Activated CD8-positive, alpha-beta memory T cell treated with anti-CD3 and anti-CD28 coated beads for 4 hours (primary cell): ENCODE data around the gene PNMA8C.
"Not testable (repeated sequence)": the region's sequence is repeated elsewhere in the genome, so short reads cannot be mapped to it uniquely, and the experiment has no call there.

Source experiments
- DNase-seq, 2 donors: peaks; one replicate each; pipeline ENCODE4 v3.0.0-alpha.2; 2020; ENCODE audit warnings: low read depth in 2 of 2

PNMA8C gene

DNA sequence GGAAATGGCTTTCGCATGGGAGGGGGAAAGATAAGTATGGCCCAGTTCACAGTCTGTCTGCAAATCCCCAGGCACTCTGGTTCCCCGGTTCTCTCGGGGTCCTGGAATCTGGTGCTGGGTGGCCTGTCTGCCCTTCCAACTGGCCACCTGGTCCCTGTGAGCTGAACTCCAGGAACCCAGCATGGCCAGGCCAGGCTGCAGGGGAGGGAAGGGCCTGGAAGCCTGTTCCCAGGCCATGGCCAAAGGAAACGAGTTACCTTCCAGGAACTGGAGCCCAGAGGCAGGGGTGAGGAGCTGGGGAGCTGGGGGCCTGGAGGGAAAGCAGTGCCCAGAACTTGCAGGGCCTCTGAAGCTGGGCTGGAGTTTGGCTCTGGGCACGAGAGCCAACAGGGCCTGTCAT lies 19.1 kb upstream of the PNMA8C start:
- no peak for DNase-seq

GRCh38 chr19:46447006-46447405 lies 18.3 kb upstream of the PNMA8C start:
- DNase-seq: no peak

- DNase-seq: no peak
These were observed 17.3 kb upstream of the PNMA8C start for GRCh38 chr19:46446021-46446420.

DNA sequence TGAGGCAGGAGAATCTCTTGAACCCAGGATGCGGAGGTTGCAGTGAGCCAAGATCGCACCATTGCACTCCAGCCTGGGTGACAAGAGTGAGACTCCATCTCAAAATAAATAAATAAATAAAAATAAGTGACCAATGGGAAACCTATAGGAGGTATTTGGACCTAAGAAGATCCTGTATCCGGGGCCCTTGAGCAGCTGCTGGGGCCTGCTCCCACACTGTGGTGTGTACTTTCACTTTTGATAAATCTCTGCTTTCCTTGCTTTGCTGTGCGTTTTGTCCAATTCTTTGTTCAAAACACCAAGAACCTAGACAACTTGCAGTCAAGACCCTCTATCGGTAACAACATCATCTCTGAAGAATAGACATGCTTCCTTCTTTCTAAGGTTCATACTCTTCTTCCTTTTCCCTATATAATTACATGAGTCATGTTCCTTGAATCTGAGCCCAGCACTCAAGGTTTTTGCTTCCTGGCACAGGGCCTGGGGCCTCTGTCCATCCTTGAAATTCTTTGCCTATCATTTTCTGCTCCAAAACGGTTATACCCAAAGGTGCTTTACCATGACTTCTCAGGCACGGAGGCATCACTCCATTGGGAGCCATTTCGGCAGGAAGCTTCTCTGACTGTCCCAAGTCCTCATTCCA lies 14.2 kb upstream of the PNMA8C start:
- DNase-seq: no peak

GRCh38 chr19:46441866-46442265 lies 13.1 kb upstream of the PNMA8C start:
- no peak for DNase-seq

- not testable (repeated sequence) for DNase-seq
These were observed 7.0 kb upstream of the PNMA8C start for GRCh38 chr19:46435689-46436088.

- DNase-seq: no peak
These were observed 6.3 kb upstream of the PNMA8C start for GRCh38 chr19:46435009-46435408.

DNA sequence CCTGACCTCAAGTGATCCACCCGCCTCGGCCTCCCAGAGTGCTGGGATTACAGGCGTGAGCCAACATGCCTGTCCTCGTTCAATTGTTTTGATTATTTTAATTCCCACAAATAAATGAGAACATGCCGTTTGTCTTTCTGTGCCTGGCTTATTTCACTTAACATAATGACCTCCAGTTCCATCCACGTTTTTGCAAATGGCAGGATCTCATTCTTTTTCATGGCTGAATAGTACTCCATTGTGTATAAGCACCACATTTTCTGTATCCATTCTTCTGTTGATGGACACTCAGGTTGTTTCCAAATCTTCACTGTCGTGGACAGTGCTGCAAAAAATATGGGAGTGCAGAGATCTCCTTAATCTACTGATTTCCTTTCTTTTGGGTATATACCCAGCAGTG lies 4.7 kb upstream of the PNMA8C start:
- not testable (repeated sequence) for DNase-seq

DNA sequence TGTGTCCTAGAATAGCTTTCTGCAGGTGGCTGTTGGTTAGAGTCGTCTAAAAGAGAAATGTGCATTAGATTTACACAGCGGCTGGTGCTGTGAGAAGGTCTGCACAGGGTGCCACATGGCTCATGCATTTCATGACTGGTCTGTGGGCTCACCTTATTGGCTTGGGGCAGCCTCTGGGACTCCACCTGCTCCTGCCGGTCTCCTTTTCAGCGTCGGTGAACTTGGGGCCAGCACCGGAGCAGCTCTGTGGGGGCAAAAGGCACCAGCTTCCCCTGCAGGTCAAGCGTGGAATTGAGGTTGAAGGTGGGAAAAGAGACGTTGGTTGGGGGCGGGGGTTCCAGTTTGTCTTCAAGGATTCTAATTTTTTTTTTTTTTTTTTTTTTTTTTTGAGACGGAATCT lies 3.1 kb upstream of the PNMA8C start:
- no peak for DNase-seq

- DNase-seq: no peak
These were observed 1.3 kb upstream of the PNMA8C start for GRCh38 chr19:46429999-46430398.

GRCh38 chr19:46427518-46428045 lies 1.2 kb downstream of the PNMA8C start:
- DNase-seq: no peak

- no peak for DNase-seq
These were observed 2.1 kb downstream of the PNMA8C start for GRCh38 chr19:46426506-46427162.

- DNase-seq: no peak
These were observed 2.7 kb downstream of the PNMA8C start for GRCh38 chr19:46426035-46426505.

- DNase-seq: no peak
These were observed 5.5 kb downstream of the PNMA8C start for GRCh38 chr19:46423188-46423587.

DNA sequence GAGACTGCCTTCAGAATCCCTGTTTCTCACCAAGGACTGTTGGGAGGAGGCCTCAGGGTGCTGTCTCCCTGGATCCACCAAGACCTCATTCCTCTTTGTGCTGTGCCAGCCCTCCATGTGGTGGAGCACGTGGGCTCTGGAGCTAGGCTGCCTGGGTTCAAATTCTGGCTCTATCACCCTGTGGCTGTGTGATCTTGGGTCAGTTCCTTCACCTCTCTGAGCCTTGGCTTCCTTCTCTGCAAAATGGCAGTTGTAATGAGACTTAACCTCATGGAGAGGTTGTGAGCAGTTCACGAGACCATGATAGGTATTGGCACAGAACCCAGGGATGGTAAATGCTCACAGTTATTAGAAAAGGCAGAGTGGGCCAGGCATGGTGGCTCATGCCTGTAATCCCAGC lies 6.4 kb downstream of the PNMA8C start:
- no peak for DNase-seq

DNA sequence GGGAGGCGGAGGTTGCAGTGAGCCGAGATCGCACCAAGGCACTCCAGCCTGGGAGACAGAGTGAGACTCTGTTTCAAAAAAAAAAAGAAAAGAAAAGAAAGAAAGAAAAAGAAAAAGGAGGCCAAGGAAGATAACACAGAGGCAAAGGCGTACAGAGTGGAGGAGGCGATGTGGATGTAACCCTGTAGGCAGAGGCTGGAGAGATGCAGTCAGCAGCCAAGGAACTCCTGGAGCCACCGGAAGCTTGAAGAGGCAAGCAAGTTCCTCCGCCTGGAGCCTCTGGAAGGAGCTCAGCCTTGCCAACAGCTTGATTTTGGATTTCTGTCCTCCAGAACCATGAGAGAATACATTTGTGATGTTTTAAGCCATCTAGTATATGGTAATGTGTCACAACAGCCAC lies 8.7 kb downstream of the PNMA8C start:
- DNase-seq: no peak

DNA sequence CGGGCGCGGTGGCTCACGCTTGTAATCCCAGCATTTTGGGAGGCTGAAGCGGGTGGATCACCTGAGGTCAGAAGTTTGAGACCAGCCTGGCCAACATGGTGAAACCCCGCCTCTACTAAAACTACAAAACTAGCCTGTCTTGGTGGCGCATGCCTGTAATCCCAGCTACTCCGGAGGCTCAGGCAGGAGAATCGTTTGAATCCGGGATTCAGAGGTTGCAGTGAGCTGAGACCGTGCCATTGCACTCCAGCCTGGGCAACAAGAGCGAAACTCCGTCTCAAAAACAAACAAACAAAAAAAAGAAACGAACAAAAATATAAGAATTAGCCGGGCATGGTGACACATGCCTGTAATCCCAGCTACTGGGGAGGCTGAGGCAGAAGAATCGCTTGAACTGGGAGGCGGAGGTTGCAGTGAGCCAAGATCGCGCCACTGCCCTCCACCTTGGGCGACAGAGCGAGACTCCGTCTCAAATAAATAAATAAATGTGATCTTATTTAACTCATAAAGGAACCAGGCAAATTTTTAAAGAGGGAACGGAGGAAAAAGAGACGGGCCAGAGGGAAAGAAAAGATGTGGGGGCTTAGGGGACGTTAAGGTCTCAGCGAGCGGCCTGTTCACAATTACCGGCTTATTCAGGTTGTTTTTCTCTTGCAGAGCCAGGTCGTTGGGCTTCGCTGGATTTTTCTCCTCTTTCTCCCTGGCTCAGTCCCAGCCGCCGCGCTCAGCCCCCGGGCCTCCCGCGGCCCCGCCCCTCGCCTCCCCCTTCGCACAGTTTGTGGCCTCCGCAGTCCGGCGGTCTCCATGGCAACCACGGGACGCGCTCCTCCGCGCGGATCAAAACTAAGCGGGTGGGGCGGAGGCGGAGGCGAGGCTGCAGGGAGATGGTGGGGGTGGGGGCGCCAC lies 12.7 kb downstream of the PNMA8C start:
- DNase-seq: peak in 1 of 2 donors; percentile 22

DNA sequence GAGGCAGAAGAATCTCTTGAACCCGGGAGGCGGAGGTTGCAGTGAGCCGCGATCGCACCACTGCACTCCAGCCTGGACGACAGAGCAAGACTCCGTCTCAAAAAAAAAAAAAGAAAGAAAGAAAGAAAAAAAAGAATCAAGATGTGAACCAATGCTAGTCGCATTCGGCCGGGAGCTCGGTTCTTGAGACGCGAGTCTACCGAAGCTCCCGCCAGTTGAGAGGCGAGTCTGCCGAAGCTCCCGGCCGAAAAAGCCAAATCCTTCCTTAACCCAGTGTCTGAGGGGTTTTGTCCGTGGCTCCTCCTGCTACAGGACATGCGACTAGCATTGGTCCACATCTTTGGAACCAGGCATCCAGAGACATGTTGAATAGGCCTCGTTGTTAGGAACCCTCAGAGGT lies 13.8 kb downstream of the PNMA8C start:
- DNase-seq: not testable (repeated sequence)

GRCh38 chr19:46413262-46414031 lies 15.3 kb downstream of the PNMA8C start, which contains the start of gene CCDC8:
TSS of gene CCDC8 (minus strand) at chr19:46413564. CDS start at chr19:46412810, 754 bp downstream.
- DNase-seq: no peak

- no peak for DNase-seq
These were observed 16.0 kb downstream of the PNMA8C start for GRCh38 chr19:46412650-46413261.
